WTC11 (cell line): ENCODE measurements around the gene GARS1. TPM values are rescaled to one million over a fixed set of nuclear protein-coding genes. Genes with fewer than 3 reads are reported as not detected.

Experiments
- ATAC-seq: fragments of 200-7000 bp; cut with Tn5 transposase; 2 replicates; pipeline ENCODE4 v1.10.0; 2021; ENCODE audit warnings: mild to moderate bottlenecking, moderate library complexity
- CTCF ChIA-PET: fragments of 300-600 bp; sonication (Branson Sonifier 250); formaldehyde crosslinking; loops from one replicate; lab custom pipeline; 2021; ENCODE audit warnings: antibody characterized with exemption; lab: Charles Lee
- POLR2A ChIA-PET: fragments of 350-600 bp; sonication (Branson Sonifier 250); formaldehyde crosslinking; loops from one replicate; lab custom pipeline; 2021; ENCODE audit warnings: antibody characterized with exemption; lab: Charles Lee
- DNase-seq: peaks from one replicate; pipeline ENCODE4 v3.0.0; 2021; ENCODE audit warnings: low spot score
- H3K27ac Mint-ChIP-seq: 2 replicates; pipeline ENCODE4 v1.8.0; 2021; ENCODE audit warnings: mixed read lengths
- H3K27me3 Mint-ChIP-seq: 2 replicates; pipeline ENCODE4 v1.8.0; 2021; ENCODE audit warnings: low read depth, mild to moderate bottlenecking, moderate library complexity, mixed read lengths
- H3K36me3 Mint-ChIP-seq: 2 replicates; pipeline ENCODE4 v1.8.0; 2021; ENCODE audit warnings: mixed read lengths
- H3K4me1 Mint-ChIP-seq: 2 replicates; pipeline ENCODE4 v1.8.0; 2022; ENCODE audit warnings: mixed read lengths
- H3K4me3 Mint-ChIP-seq: 2 replicates; pipeline ENCODE4 v1.8.0; 2021; ENCODE audit warnings: mild to moderate bottlenecking, moderate library complexity, mixed read lengths
- H3K9me3 Mint-ChIP-seq: 2 replicates; pipeline ENCODE4 v1.8.0; 2021; ENCODE audit warnings: mixed read lengths
- CREB1 ChIP-seq: sonication (generic); formaldehyde crosslinking; IDR thresholded peaks from 2 replicates; pipeline ENCODE4 v1.8.0; 2023; ENCODE audit warnings: mild to moderate bottlenecking, missing genetic modification reagents
- EMX1 ChIP-seq: fragments of 250-450 bp; sonication (Bioruptor Pico); IDR thresholded peaks from 2 replicates; pipeline ENCODE4 v1.8.0; 2021; ENCODE audit warnings: mild to moderate bottlenecking
- FOXK1 ChIP-seq: sonication (generic); formaldehyde crosslinking; IDR thresholded peaks from 2 replicates; pipeline ENCODE4 v1.8.0; 2022; ENCODE audit warnings: mild to moderate bottlenecking, moderate library complexity, missing genetic modification reagents
- GABPB1 ChIP-seq: sonication (generic); formaldehyde crosslinking; IDR thresholded peaks from 2 replicates; pipeline ENCODE4 v1.8.1; 2023; ENCODE audit warnings: mild to moderate bottlenecking, missing genetic modification reagents
- GTF2I ChIP-seq: fragments of 250-450 bp; sonication (Bioruptor Pico); conservative IDR thresholded peaks from 2 replicates; pipeline ENCODE4 v1.4.0; 2021; ENCODE audit warnings: mild to moderate bottlenecking
- HMGA2 ChIP-seq: fragments of 250-450 bp; sonication (Bioruptor Pico); IDR thresholded peaks from 2 replicates; pipeline ENCODE4 v1.4.0; 2021; ENCODE audit warnings: mild to moderate bottlenecking, moderate library complexity
- JUN ChIP-seq: sonication (generic); formaldehyde crosslinking; IDR thresholded peaks from 2 replicates; pipeline ENCODE4 v1.8.0; 2023; ENCODE audit warnings: mild to moderate bottlenecking, missing genetic modification reagents
- MXD4 ChIP-seq: fragments of 250-450 bp; sonication (Bioruptor Pico); IDR thresholded peaks from 2 replicates; pipeline ENCODE4 v1.8.0; 2021; ENCODE audit warnings: mild to moderate bottlenecking, moderate library complexity, borderline replicate concordance
- RORB ChIP-seq: fragments of 250-450 bp; sonication (Bioruptor Pico); IDR thresholded peaks from 2 replicates; pipeline ENCODE4 v1.9.0; 2021; ENCODE audit warnings: mild to moderate bottlenecking
- SOX15 ChIP-seq: fragments of 250-450 bp; sonication (Bioruptor Pico); IDR thresholded peaks from 2 replicates; pipeline ENCODE4 v1.9.0; 2021; ENCODE audit warnings: mild to moderate bottlenecking
- SP1 ChIP-seq: sonication (generic); formaldehyde crosslinking; conservative IDR thresholded peaks from 2 replicates; pipeline ENCODE4 v1.8.1; 2022; ENCODE audit warnings: missing genetic modification reagents
- TCF7 ChIP-seq: sonication (generic); formaldehyde crosslinking; IDR thresholded peaks from 2 replicates; pipeline ENCODE4 v1.8.0; 2022; ENCODE audit warnings: mild to moderate bottlenecking, low read depth, missing genetic modification reagents, moderate library complexity
- ZNF219 ChIP-seq: sonication (generic); formaldehyde crosslinking; IDR thresholded peaks from 2 replicates; pipeline ENCODE4 v1.8.0; 2023; ENCODE audit warnings: missing genetic modification reagents, mild to moderate bottlenecking, borderline replicate concordance
- ZNF232 ChIP-seq: sonication (generic); formaldehyde crosslinking; IDR thresholded peaks from 2 replicates; pipeline ENCODE4 v1.8.0; 2022; ENCODE audit warnings: mild to moderate bottlenecking, missing genetic modification reagents
- ZNF396 ChIP-seq: fragments of 250-450 bp; sonication (Bioruptor Pico); IDR thresholded peaks from 2 replicates; pipeline ENCODE4 v1.8.0; 2021; ENCODE audit warnings: mild to moderate bottlenecking, moderate library complexity, borderline replicate concordance
- total RNA-seq: library from RNA; stranded (reverse); gene quantifications from 3 replicates; pipeline ENCODE4 v1.2.3, GENCODE V29; 2021
- TF ChIP-seq, protein P1 (sequence below): sonication (generic); formaldehyde crosslinking; conservative IDR thresholded peaks from 2 replicates; pipeline ENCODE4 v1.8.1; 2023; ENCODE audit warnings: mild to moderate bottlenecking, low read depth, missing genetic modification reagents, moderate library complexity
- TF ChIP-seq, protein P2 (sequence below): sonication (generic); formaldehyde crosslinking; IDR thresholded peaks from 2 replicates; pipeline ENCODE4 v1.8.1; 2023; ENCODE audit warnings: mild to moderate bottlenecking, missing genetic modification reagents, borderline replicate concordance
- TF ChIP-seq, protein P3 (sequence below): sonication (generic); formaldehyde crosslinking; IDR thresholded peaks from 2 replicates; pipeline ENCODE4 v1.8.0; 2022; ENCODE audit warnings: mild to moderate bottlenecking, missing genetic modification reagents
- TF ChIP-seq, protein P4 (sequence below): sonication (generic); formaldehyde crosslinking; IDR thresholded peaks from 2 replicates; pipeline ENCODE4 v1.8.1; 2023; ENCODE audit warnings: mild to moderate bottlenecking, missing genetic modification reagents
- TF ChIP-seq, protein P5 (sequence below): fragments of 250-450 bp; sonication (Bioruptor Pico); IDR thresholded peaks from 2 replicates; pipeline ENCODE4 v1.9.0; 2021; ENCODE audit warnings: mild to moderate bottlenecking
- TF ChIP-seq, protein P6 (sequence below): sonication (generic); formaldehyde crosslinking; IDR thresholded peaks from 2 replicates; pipeline ENCODE4 v1.8.1; 2023; ENCODE audit warnings: mild to moderate bottlenecking, missing genetic modification reagents, moderate library complexity
- TF ChIP-seq, protein P7 (sequence below): fragments of 250-450 bp; sonication (Bioruptor Pico); IDR thresholded peaks from 2 replicates; pipeline ENCODE4 v1.9.0; 2021; ENCODE audit warnings: moderate library complexity, mild to moderate bottlenecking, inconsistent platforms, borderline replicate concordance

The GARS1 gene
- total RNA-seq, 1 experiment from 2014 or later: 236 TPM

DNA sequence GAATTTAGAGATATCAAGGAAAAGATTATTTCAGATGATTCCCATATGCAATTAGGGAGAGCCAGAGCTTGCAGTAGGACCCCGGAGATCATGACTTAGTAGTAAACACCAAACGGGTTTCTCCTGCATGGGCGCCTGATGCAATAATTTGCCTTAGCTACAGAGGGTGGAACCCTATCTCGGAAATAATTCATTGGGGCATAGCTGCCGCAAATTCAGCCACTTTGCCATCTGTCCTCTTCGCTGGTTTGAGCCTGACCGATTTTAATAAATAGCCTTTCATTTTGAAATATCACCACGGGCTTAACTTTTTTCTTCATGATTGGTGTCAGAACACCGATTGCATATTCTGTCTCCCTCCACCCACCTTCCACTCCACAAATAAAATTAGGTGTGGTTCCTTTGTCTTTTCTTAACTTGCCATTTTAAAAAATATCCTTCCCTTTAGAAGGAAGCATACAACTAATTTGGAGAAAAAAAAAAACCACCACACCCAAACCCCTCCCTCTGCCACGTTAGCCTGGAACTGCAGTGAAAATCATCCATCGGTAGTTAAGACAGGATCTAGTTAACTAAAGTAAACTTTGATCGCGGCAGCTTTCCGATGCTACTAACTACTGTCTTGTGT lies 1.4 kb downstream of the GARS1 start:
- no peak for DNase-seq
- ChIA-PET CTCF (no interaction called here), POLR2A (no interaction called here)
- peak overlapping the region; percentile 99 for H3K27ac Mint-ChIP-seq
- no peaks in the 10 kb centered on the region for H3K27me3 Mint-ChIP-seq
- no peak for ATAC-seq
- H3K4me1 Mint-ChIP-seq: peaks cover 19% of the 10 kb centered on the region
- TF ChIP-seq SOX15 (CRISPR knock-in tag): no peak
- TF ChIP-seq RORB (CRISPR knock-in tag): no peak
- TF ChIP-seq, protein P1, sequence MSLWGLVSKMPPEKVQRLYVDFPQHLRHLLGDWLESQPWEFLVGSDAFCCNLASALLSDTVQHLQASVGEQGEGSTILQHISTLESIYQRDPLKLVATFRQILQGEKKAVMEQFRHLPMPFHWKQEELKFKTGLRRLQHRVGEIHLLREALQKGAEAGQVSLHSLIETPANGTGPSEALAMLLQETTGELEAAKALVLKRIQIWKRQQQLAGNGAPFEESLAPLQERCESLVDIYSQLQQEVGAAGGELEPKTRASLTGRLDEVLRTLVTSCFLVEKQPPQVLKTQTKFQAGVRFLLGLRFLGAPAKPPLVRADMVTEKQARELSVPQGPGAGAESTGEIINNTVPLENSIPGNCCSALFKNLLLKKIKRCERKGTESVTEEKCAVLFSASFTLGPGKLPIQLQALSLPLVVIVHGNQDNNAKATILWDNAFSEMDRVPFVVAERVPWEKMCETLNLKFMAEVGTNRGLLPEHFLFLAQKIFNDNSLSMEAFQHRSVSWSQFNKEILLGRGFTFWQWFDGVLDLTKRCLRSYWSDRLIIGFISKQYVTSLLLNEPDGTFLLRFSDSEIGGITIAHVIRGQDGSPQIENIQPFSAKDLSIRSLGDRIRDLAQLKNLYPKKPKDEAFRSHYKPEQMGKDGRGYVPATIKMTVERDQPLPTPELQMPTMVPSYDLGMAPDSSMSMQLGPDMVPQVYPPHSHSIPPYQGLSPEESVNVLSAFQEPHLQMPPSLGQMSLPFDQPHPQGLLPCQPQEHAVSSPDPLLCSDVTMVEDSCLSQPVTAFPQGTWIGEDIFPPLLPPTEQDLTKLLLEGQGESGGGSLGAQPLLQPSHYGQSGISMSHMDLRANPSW (CRISPR knock-in tag): no peak
- no peak for TF ChIP-seq EMX1 (CRISPR knock-in tag)
- TF ChIP-seq MXD4: no peak
- TF ChIP-seq, protein P2, sequence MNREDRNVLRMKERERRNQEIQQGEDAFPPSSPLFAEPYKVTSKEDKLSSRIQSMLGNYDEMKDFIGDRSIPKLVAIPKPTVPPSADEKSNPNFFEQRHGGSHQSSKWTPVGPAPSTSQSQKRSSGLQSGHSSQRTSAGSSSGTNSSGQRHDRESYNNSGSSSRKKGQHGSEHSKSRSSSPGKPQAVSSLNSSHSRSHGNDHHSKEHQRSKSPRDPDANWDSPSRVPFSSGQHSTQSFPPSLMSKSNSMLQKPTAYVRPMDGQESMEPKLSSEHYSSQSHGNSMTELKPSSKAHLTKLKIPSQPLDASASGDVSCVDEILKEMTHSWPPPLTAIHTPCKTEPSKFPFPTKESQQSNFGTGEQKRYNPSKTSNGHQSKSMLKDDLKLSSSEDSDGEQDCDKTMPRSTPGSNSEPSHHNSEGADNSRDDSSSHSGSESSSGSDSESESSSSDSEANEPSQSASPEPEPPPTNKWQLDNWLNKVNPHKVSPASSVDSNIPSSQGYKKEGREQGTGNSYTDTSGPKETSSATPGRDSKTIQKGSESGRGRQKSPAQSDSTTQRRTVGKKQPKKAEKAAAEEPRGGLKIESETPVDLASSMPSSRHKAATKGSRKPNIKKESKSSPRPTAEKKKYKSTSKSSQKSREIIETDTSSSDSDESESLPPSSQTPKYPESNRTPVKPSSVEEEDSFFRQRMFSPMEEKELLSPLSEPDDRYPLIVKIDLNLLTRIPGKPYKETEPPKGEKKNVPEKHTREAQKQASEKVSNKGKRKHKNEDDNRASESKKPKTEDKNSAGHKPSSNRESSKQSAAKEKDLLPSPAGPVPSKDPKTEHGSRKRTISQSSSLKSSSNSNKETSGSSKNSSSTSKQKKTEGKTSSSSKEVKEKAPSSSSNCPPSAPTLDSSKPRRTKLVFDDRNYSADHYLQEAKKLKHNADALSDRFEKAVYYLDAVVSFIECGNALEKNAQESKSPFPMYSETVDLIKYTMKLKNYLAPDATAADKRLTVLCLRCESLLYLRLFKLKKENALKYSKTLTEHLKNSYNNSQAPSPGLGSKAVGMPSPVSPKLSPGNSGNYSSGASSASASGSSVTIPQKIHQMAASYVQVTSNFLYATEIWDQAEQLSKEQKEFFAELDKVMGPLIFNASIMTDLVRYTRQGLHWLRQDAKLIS (CRISPR knock-in tag): no peak
- peak; percentile 96 for TF ChIP-seq GABPB1 (CRISPR knock-in tag)
- TF ChIP-seq ZNF396 (CRISPR knock-in tag): no peak
- no peak for TF ChIP-seq SP1 (CRISPR knock-in tag)
- no peak for TF ChIP-seq FOXK1 (CRISPR knock-in tag)
- TF ChIP-seq GTF2I (CRISPR knock-in tag): no peak
- TF ChIP-seq, protein P3, sequence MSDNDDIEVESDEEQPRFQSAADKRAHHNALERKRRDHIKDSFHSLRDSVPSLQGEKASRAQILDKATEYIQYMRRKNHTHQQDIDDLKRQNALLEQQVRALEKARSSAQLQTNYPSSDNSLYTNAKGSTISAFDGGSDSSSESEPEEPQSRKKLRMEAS (CRISPR knock-in tag): peak; percentile 70; the same call in 1 of the 2 replicates
- TF ChIP-seq ZNF219: no peak
- H3K9me3 Mint-ChIP-seq: no peaks in the 10 kb centered on the region
- peaks cover 27% of the 10 kb centered on the region for H3K36me3 Mint-ChIP-seq
- H3K4me3 Mint-ChIP-seq: peak overlapping the region; percentile 97

DNA sequence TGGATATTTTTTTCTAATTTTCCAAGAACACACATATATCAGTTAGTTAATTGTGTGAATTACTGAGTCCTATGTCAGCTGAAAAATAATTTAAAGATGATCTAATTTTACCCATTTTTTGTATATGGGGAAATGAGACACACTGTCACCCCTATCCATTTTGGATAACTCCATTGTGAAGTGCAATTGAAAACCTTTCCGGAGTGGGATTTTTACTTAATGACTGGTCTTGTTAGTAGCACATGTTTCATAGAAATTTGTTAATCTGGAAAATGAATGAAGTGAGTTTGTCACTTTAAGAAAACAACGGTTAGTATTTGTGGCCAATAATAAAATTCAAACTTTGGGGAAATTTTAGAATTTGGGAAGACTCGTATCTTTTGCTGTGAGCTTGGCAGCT lies 2.0 kb downstream of the GARS1 start:
- H3K27me3 Mint-ChIP-seq: no peaks in the 10 kb centered on the region
- no peak for ATAC-seq
- POLR2A ChIA-PET: no interaction called here
- H3K9me3 Mint-ChIP-seq: no peaks in the 10 kb centered on the region
- peaks cover 33% of the 10 kb centered on the region for H3K36me3 Mint-ChIP-seq
- peak overlapping the region; percentile 61 for H3K27ac Mint-ChIP-seq
- DNase-seq: no peak
- H3K4me3 Mint-ChIP-seq: peak overlapping the region; percentile 97
- CTCF ChIA-PET: no interaction called here
- H3K4me1 Mint-ChIP-seq: peaks cover 19% of the 10 kb centered on the region
- TF ChIP-seq, protein P4, sequence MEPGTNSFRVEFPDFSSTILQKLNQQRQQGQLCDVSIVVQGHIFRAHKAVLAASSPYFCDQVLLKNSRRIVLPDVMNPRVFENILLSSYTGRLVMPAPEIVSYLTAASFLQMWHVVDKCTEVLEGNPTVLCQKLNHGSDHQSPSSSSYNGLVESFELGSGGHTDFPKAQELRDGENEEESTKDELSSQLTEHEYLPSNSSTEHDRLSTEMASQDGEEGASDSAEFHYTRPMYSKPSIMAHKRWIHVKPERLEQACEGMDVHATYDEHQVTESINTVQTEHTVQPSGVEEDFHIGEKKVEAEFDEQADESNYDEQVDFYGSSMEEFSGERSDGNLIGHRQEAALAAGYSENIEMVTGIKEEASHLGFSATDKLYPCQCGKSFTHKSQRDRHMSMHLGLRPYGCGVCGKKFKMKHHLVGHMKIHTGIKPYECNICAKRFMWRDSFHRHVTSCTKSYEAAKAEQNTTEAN: no peak
- TF ChIP-seq CREB1 (CRISPR knock-in tag) (no peak), HMGA2 (CRISPR knock-in tag) (no peak), ZNF232 (CRISPR knock-in tag) (no peak), TCF7 (no peak), JUN (no peak)
- TF ChIP-seq, protein P5, sequence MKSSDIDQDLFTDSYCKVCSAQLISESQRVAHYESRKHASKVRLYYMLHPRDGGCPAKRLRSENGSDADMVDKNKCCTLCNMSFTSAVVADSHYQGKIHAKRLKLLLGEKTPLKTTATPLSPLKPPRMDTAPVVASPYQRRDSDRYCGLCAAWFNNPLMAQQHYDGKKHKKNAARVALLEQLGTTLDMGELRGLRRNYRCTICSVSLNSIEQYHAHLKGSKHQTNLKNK: no peak
- TF ChIP-seq, protein P6, sequence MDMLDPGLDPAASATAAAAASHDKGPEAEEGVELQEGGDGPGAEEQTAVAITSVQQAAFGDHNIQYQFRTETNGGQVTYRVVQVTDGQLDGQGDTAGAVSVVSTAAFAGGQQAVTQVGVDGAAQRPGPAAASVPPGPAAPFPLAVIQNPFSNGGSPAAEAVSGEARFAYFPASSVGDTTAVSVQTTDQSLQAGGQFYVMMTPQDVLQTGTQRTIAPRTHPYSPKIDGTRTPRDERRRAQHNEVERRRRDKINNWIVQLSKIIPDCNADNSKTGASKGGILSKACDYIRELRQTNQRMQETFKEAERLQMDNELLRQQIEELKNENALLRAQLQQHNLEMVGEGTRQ (CRISPR knock-in tag): no peak
- TF ChIP-seq, protein P7, sequence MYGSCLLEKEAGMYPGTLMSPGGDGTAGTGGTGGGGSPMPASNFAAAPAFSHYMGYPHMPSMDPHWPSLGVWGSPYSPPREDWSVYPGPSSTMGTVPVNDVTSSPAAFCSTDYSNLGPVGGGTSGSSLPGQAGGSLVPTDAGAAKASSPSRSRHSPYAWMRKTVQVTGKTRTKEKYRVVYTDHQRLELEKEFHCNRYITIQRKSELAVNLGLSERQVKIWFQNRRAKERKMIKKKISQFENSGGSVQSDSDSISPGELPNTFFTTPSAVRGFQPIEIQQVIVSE: no peak
- TF ChIP-seq, protein P1 (CRISPR knock-in tag): no peak
